Dendritic cell treated with granulocyte-macrophage colony-stimulating factor and Interleukin-4, amounts not matched to agents 40 ng/mL and 50 ng/mL, for 4 days (primary cell): ENCODE data around the gene ACTR8.

ENCODE experiments used
- H3K27ac Mint-ChIP-seq: one replicate; pipeline ENCODE4 v1.8.0; 2022; ENCODE audit warnings: mild to moderate bottlenecking, mixed read lengths
- H3K27me3 Mint-ChIP-seq: one replicate; pipeline ENCODE4 v1.8.0; 2022; ENCODE audit warnings: mild to moderate bottlenecking, mixed read lengths
- H3K36me3 Mint-ChIP-seq: one replicate; pipeline ENCODE4 v1.8.0; 2022; ENCODE audit warnings: low read depth, mixed read lengths
- H3K4me1 Mint-ChIP-seq: one replicate; pipeline ENCODE4 v1.8.0; 2022; ENCODE audit warnings: low read depth, mixed read lengths
- H3K4me3 Mint-ChIP-seq: one replicate; pipeline ENCODE4 v1.8.0; 2022; ENCODE audit warnings: mild to moderate bottlenecking, moderate library complexity, mixed read lengths
- H3K9me3 Mint-ChIP-seq: one replicate; pipeline ENCODE4 v1.8.0; 2022; ENCODE audit warnings: mixed read lengths
- intact Hi-C: fragments of 100-400 bp; cut with micrococcal nuclease; formaldehyde crosslinking; loops from one replicate; pipeline ENCODE4 v1.15.0; 2022

The ACTR8 gene

DNA sequence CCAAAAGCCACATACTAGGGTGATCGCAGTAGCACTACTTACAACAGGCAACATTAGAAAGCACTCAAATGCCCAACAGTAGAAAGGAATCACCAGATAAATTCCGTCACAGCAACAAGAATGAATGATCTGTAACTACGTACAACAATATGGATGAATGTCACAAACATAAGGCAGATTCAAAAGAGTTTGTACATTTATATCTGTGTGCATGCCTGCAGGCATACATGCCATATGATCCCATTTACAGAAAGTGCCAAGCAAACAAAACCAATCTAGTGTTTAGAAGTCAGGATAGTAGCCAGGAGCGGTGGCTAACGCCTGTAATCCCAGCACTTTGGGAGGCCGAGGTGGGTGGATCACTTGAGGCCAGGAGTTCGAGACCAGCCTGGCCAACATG, 32.0 kb downstream of the ACTR8 start:
- Mint-ChIP-seq H3K27me3 (peaks cover 62% of the 10 kb centered on the region), H3K9me3 (no peaks in the 10 kb centered on the region)

DNA sequence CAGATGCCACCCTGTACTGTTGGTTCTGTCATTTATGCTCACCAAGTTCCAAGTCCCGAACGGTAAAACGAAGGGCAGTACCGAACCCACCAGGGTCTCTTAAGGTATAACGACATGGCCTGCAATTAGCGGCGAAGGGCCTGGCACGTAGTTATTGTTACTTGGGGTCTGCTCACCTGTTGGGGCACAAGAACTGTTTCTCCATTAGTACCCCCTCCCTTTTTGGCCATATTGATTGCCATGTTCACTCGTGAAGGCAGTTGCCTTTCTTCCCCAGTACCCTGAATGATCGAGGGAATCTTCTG, 35.1 kb downstream of the ACTR8 start:
- Mint-ChIP-seq H3K4me1 (peaks cover 38% of the 10 kb centered on the region), H3K4me3 (peak overlapping the region; percentile 77), H3K9me3 (no peaks in the 10 kb centered on the region), H3K36me3 (no peaks in the 10 kb centered on the region), H3K27ac (no peak overlapping the region), H3K27me3 (peaks cover 80% of the 10 kb centered on the region)
- intact Hi-C loops, result no loop called here

More for the DNA sequence above, 32.0 kb downstream of the ACTR8 start:
- H3K36me3 Mint-ChIP-seq, result no peaks in the 10 kb centered on the region
- peaks cover 17% of the 10 kb centered on the region for H3K4me1 Mint-ChIP-seq
- no peak overlapping the region for H3K27ac Mint-ChIP-seq
- no peak overlapping the region for H3K4me3 Mint-ChIP-seq
- intact Hi-C loops, result loop anchor here (10.0 kb wide), 1 partner anchor 145 kb away; no protein-coding TSS in a partner anchor

GRCh38 chr3:53846134-53846850, 35.7 kb downstream of the ACTR8 start, which contains the start of the genes CHDH and IL17RB:
Gene CHDH (minus strand): TSS chr3:53846419. CDS start chr3:53824008, 22,411 bp downstream.
Gene IL17RB (plus strand): TSS chr3:53846568. CDS start chr3:53846589, 21 bp downstream.
- Mint-ChIP-seq H3K27ac (peak within 1 kb of the TSS; percentile 58), H3K4me1 (peaks cover 37% of the 10 kb centered on the region), H3K4me3 (peak within 1 kb of the TSS; percentile 77), H3K27me3 (peaks cover 82% of the 10 kb centered on the region), H3K36me3 (no peaks in the 10 kb centered on the region), H3K9me3 (no peaks in the 10 kb centered on the region)
- intact Hi-C loops, result no loop called here

DNA sequence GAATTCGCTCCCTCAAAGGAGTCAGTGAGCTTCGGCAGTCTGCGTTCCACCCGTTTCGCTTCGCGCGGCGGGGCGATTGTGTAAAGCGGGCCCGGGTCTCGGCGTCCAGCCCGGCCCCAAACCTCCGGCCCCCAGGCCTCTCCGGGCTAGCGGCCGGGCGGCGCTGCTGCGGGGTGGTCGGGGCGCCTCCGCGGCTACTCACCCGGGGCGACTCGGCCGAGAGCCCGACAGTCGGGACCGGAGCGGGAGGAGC, 36.1 kb downstream of the ACTR8 start:
- Mint-ChIP-seq H3K4me1 (peaks cover 33% of the 10 kb centered on the region), H3K9me3 (no peaks in the 10 kb centered on the region), H3K27ac (peak overlapping the region; percentile 58), H3K4me3 (peak overlapping the region; percentile 77), H3K36me3 (no peaks in the 10 kb centered on the region), H3K27me3 (peaks cover 80% of the 10 kb centered on the region)
- intact Hi-C loops, result no loop called here

DNA sequence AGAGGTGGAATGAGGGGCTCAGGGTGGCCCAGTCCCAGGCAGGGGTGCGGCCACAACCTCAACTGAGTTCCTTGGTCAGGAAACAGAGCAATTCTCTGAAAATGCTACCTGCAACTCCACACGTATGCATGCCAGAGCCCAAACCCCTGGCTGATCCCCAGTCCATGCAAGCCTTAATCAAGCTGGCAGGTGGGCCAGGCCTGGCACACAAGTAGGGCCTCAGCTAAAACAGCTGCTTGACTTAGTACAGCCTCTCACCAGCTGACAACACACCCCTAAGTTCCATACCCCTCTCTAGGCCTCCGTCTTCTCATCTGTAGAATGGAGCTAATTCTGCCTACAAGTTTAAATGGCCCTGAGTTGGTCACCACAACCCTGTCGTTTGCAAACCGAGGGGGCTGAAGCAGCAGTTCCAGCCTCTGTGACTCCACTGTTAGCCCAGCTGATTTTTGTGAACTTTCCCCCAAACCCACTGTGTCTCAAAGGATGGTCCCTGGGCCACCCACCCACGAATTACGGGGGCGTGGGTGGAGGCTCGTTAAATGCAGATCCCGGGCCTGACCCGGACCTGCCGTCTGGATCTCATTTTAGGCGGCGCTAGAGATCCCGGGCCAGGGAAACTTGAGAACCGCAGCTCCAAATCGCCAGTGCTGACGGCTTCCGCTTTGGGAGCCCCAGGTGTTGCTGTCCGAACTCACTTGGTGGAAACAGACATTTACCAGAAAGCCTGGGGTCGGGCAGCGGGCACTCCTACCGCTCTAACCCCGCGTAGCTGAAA, 36.7 kb downstream of the ACTR8 start:
- no peaks in the 10 kb centered on the region for H3K9me3 Mint-ChIP-seq
- peak overlapping the region; percentile 77 for H3K4me3 Mint-ChIP-seq
- H3K4me1 Mint-ChIP-seq, result peaks cover 33% of the 10 kb centered on the region
- H3K27me3 Mint-ChIP-seq, result peaks cover 81% of the 10 kb centered on the region
- H3K36me3 Mint-ChIP-seq, result no peaks in the 10 kb centered on the region
- peak overlapping the region; percentile 58 for H3K27ac Mint-ChIP-seq
- intact Hi-C loops, result no loop called here

- H3K36me3 Mint-ChIP-seq, result peaks cover 6% of the 10 kb centered on the region
- no peaks in the 10 kb centered on the region for H3K9me3 Mint-ChIP-seq
- peaks cover 33% of the 10 kb centered on the region for H3K4me1 Mint-ChIP-seq
- intact Hi-C loops, result no loop called here
- H3K27me3 Mint-ChIP-seq, result peaks cover 76% of the 10 kb centered on the region
- H3K27ac Mint-ChIP-seq, result no peak overlapping the region
- H3K4me3 Mint-ChIP-seq, result peak overlapping the region; percentile 77
Measured at GRCh38 chr3:53844262-53845102, 37.5 kb downstream of the ACTR8 start.

DNA sequence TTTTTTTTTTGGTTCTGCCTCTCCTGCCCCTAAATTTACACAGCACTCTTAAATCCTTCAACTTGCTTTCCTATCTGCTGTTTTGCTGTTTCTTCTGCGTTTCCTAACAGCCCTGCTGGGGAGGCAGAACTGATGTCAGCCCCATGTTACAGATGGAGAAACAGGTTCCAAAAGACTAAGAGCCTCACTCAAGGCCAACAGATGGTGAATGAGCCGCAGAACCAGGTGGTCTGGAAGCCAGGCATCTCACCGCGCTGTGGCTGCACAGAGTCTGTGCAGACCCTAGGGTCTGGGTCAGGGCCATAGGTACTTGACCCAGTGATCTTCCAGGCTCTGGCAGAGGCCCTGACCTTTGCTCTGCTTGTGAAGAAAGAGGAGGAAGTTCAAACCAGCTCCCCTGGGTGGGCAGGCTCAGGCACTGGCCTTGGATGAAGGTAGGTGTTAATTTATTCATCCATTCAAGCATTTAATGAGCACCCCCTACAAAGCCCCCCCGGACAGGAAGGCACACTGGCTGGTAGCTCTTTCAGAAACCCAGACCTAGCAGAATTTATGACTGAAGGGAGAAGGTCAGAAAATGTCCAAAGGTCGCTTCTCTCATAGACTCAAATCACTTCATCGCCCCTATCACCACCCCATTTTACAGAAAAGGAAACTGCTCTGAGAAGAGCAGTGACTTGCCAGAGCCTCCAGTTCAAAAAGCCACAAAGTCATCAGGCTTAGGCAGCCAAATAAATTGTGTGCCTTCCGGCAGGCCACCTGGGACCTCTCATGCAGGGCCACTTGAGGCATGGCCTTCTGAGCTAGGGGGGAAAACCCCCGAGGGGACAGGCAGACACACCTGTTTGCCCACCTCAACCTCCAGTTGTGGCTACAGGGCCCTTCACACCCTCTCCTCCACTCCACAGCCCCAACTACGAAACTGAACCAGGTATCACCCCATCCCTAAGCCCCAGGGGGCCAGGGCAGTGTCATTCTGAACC, 38.5 kb downstream of the ACTR8 start:
- Mint-ChIP-seq H3K27me3 (peaks cover 77% of the 10 kb centered on the region), H3K27ac (no peak overlapping the region), H3K4me1 (peaks cover 38% of the 10 kb centered on the region), H3K9me3 (no peaks in the 10 kb centered on the region), H3K4me3 (peak overlapping the region; percentile 27), H3K36me3 (peaks cover 6% of the 10 kb centered on the region)
- intact Hi-C loops, result no loop called here

- H3K9me3 Mint-ChIP-seq, result no peaks in the 10 kb centered on the region
- intact Hi-C loops, result no loop called here
- peaks cover 44% of the 10 kb centered on the region for H3K4me1 Mint-ChIP-seq
- H3K27me3 Mint-ChIP-seq, result peaks cover 74% of the 10 kb centered on the region
- H3K36me3 Mint-ChIP-seq, result peaks cover 12% of the 10 kb centered on the region
- H3K27ac Mint-ChIP-seq, result no peak overlapping the region
- H3K4me3 Mint-ChIP-seq, result no peak overlapping the region
Measured at GRCh38 chr3:53842436-53843194, 39.3 kb downstream of the ACTR8 start.

GRCh38 chr3:53841296-53841695, 40.7 kb downstream of the ACTR8 start:
- intact Hi-C loops, result no loop called here
- no peak overlapping the region for H3K4me3 Mint-ChIP-seq
- H3K36me3 Mint-ChIP-seq, result peaks cover 16% of the 10 kb centered on the region
- H3K27me3 Mint-ChIP-seq, result peaks cover 61% of the 10 kb centered on the region
- no peak overlapping the region for H3K27ac Mint-ChIP-seq
- no peaks in the 10 kb centered on the region for H3K9me3 Mint-ChIP-seq
- peaks cover 46% of the 10 kb centered on the region for H3K4me1 Mint-ChIP-seq

- Mint-ChIP-seq H3K36me3 (peaks cover 17% of the 10 kb centered on the region), H3K4me1 (peaks cover 53% of the 10 kb centered on the region), H3K9me3 (no peaks in the 10 kb centered on the region), H3K27me3 (peaks cover 28% of the 10 kb centered on the region), H3K27ac (no peak overlapping the region), H3K4me3 (no peak overlapping the region)
- intact Hi-C loops, result no loop called here
Measured at GRCh38 chr3:53837331-53837730, 44.6 kb downstream of the ACTR8 start.

- intact Hi-C loops, result no loop called here
- Mint-ChIP-seq H3K9me3 (no peaks in the 10 kb centered on the region), H3K4me3 (no peak overlapping the region), H3K27ac (no peak overlapping the region), H3K27me3 (peaks cover 21% of the 10 kb centered on the region), H3K4me1 (peaks cover 58% of the 10 kb centered on the region), H3K36me3 (peaks cover 17% of the 10 kb centered on the region)
Measured at GRCh38 chr3:53836084-53836872, 45.7 kb downstream of the ACTR8 start.

GRCh38 chr3:53835257-53835656, 46.7 kb downstream of the ACTR8 start:
- Mint-ChIP-seq H3K27ac (no peak overlapping the region), H3K36me3 (peaks cover 17% of the 10 kb centered on the region), H3K9me3 (no peaks in the 10 kb centered on the region), H3K4me1 (peaks cover 58% of the 10 kb centered on the region), H3K4me3 (no peak overlapping the region), H3K27me3 (peaks cover 17% of the 10 kb centered on the region)
- intact Hi-C loops, result no loop called here
